Right lobe of liver (tissue), 6 donors: ENCODE data around the gene CSTF1. TPM values are rescaled to one million over a fixed set of nuclear protein-coding genes. Genes with fewer than 3 reads are reported as not detected.
A peak's percentile ranks its signal among the peaks of the same experiment; 100 is the strongest.

Source experiments
- ATAC-seq, 4 donors: fragments of 200-7000 bp; cut with Tn5 transposase; one replicate each; pipeline ENCODE4 v1.9.1; 2020; ENCODE audit warnings: mild to moderate bottlenecking in 4 of 4, moderate library complexity in 4 of 4
- DNase-seq, 3 donors: peaks; one replicate each; pipeline ENCODE4 v3.0.0-alpha.2; 2020
- H3K27ac ChIP-seq, 3 donors: fragments of 200-600 bp; one replicate each; pipeline ENCODE4 v1.8.0; 2022
- H3K27me3 ChIP-seq, 2 donors: fragments of 200-600 bp; one replicate each; pipeline ENCODE4 v1.8.0; 2022
- H3K36me3 ChIP-seq, 4 donors: fragments of 200-600 bp; sonication (generic) in 1 of 4; one replicate each; pipeline versions ENCODE4 v1.5.1 to v1.8.0; 2017 to 2022; ENCODE audit warnings: control low read depth in 1 of 4
- H3K4me1 ChIP-seq, 4 donors: fragments of 200-600 bp; sonication (generic) in 1 of 4; one replicate each; pipeline versions ENCODE4 v1.5.1 to v1.8.0; 2017 to 2022; ENCODE audit warnings: control low read depth in 1 of 4
- H3K4me3 ChIP-seq, 3 donors: fragments of 200-600 bp; one replicate each; pipeline ENCODE4 v1.8.0; 2022
- H3K9me3 ChIP-seq, 4 donors: fragments of 200-600 bp; sonication (generic) in 1 of 4; one replicate each; pipeline versions ENCODE4 v1.5.1 to v1.8.0; 2017 to 2022; ENCODE audit warnings: control low read depth in 1 of 4
- CTCF ChIP-seq, 4 donors: fragments of 200-600 bp in 3 of 4; fragments of 450-650 bp in 1 of 4; IDR thresholded peaks; one replicate each; pipeline versions ENCODE4 v1.5.1 to v1.8.0; 2016 to 2022; ENCODE audit warnings: antibody characterized with exemption in 4 of 4, mild to moderate bottlenecking in 2 of 4
- POLR2A ChIP-seq: fragments of 450-650 bp; IDR thresholded peaks from one replicate; pipeline ENCODE4 v1.6.1; 2017; ENCODE audit warnings: antibody characterized with exemption, mild to moderate bottlenecking
- WGBS: methylation state at CpG from one replicate; pipeline ENCODE4 v1.1.6; 2018; ENCODE audit warnings: low coverage, low lambda C conversion rate; ENCODE audit not compliant: insufficient coverage; ENCODE audit errors: missing lambda C conversion rate; 5-methylcytosine and 5-hydroxymethylcytosine counted together
- intact Hi-C, 2 donors: fragments of 100-400 bp; cut with DNase I; formaldehyde crosslinking; loops; one replicate each; pipeline versions ENCODE4 v1.11.2 to v1.14.1; 2022
- total RNA-seq, 6 experiments: library from RNA; depleted of rRNA in 2 of 6; stranded (reverse); fragments of >200 nt in 2 of 6; fragmentation: NEBNext Ultra II Directional in 3 of 6; extraction: Animal tissue kit (Norgen Biotek cat#: 25700) in 3 of 6; gene quantifications; one replicate each; pipeline versions ENCODE4 v1.1.0 to v1.2.4, GENCODE V29; 2016 to 2023
- donor health status: DM: no; HTN: yes; CAD: no.
- donor health status: DM: no; HTN: no; CAD: no.
- donor health status: DM: no; HTN: no; CAD: no.
- donor health status: DM: no; HTN: yes; CAD: no.
- donor health status: DM: no; HTN: yes; CAD: no.

CSTF1 gene
- total RNA-seq, 6 experiments from 2014 or later = 14.9 to 27.2 (median 16.6) TPM

GRCh38 chr20:56359212-56360132 is 33.0 kb upstream of the CSTF1 start:
- Histone ChIP-seq H3K27me3 (no peaks in the 10 kb centered on the region), H3K36me3 (no peaks in the 10 kb centered on the region), H3K27ac (peak overlapping the region; percentile 80 to 93 (median 85)), H3K4me3 (peak overlapping the region; percentile 81 to 96 (median 88)), H3K9me3 (no peaks in the 10 kb centered on the region), H3K4me1 (peaks cover 0 to 17% (median 0%) of the 10 kb centered on the region in 4 donors)
- no peak for TF ChIP-seq CTCF (IDR thresholded peaks at IDR 0.05)
- TF ChIP-seq POLR2A = no peak
- WGBS = 19% methylated on average over 22 of the region's 51 CpGs
- ATAC-seq (peak; percentile 38 to 62 (median 50)), DNase-seq (peak; percentile 54 to 66 (median 59))
- intact Hi-C loops = no loop called here

GRCh38 chr20:56360133-56360907 is 32.1 kb upstream of the CSTF1 start:
- DNase-seq = peak; percentile 49 to 82 (median 80)
- H3K27ac ChIP-seq = peak overlapping the region; percentile 3 to 93 (median 85)

GRCh38 chr20:56360908-56361205 is 31.6 kb upstream of the CSTF1 start:
- Histone ChIP-seq H3K4me1 (peaks cover 0 to 17% (median 0%) of the 10 kb centered on the region in 4 donors), H3K27ac (peak overlapping the region in 1 of 3 donors; percentile 8), H3K27me3 (no peaks in the 10 kb centered on the region), H3K9me3 (no peaks in the 10 kb centered on the region), H3K36me3 (peaks cover 0 to 11% (median 3%) of the 10 kb centered on the region in 4 donors), H3K4me3 (no peak overlapping the region)
- TF ChIP-seq POLR2A (no peak), CTCF (IDR thresholded peaks at IDR 0.05) (no peak)
- intact Hi-C loops = no loop called here
- no peak for DNase-seq
- no peak for ATAC-seq
- 80% methylated on average over 1 of the region's 8 CpGs for WGBS

More at GRCh38 chr20:56360133-56360907, 32.1 kb upstream of the CSTF1 start:
- WGBS = 58% methylated on average over 10 of the region's 14 CpGs
- ATAC-seq = peak; percentile 44 to 64 (median 55)
- Histone ChIP-seq H3K9me3 (no peaks in the 10 kb centered on the region), H3K4me3 (peak overlapping the region; percentile 81 to 96 (median 88)), H3K36me3 (peaks cover 0 to 7% (median 0%) of the 10 kb centered on the region in 4 donors), H3K4me1 (peaks cover 0 to 17% (median 0%) of the 10 kb centered on the region in 4 donors), H3K27me3 (no peaks in the 10 kb centered on the region)
- TF ChIP-seq POLR2A (no peak), CTCF (IDR thresholded peaks at IDR 0.05) (no peak)
- intact Hi-C loops = no loop called here

GRCh38 chr20:56361900-56362299 is 30.5 kb upstream of the CSTF1 start:
- Histone ChIP-seq H3K27ac (no peak overlapping the region), H3K27me3 (no peaks in the 10 kb centered on the region), H3K4me3 (no peak overlapping the region), H3K4me1 (peaks cover 0 to 17% (median 0%) of the 10 kb centered on the region in 4 donors), H3K9me3 (no peaks in the 10 kb centered on the region), H3K36me3 (peaks cover 0 to 22% (median 7%) of the 10 kb centered on the region in 4 donors)
- WGBS = 80% methylated on average over 1 of the region's 8 CpGs
- ATAC-seq (no peak), DNase-seq (no peak)
- intact Hi-C loops = no loop called here
- TF ChIP-seq POLR2A (no peak), CTCF (IDR thresholded peaks at IDR 0.05) (no peak)
